ENCODE measurements around the gene CRYL1.

The CRYL1 gene

DNA sequence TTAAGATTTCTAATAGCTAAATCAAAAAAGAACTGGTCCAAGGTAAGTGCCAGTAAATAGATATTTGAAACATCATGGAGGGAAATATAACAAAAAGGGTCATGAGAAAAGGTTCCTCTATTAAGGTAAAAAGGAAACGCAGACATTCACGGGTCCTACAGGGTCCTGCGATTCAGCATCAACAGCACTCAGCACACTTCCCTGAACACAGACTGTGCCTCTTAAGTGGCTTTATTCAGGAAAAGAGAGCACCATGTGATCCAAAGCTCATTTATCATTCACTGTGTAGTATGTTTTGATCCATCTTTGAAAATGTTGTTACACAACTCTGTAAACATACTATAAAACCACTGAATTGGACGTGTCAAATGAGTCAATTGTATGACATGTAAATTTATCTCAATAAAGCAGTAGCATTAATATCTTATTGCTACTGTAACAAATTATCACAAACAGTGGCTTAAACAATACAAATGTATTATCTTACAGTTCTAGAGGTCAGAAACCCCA lies 33.7 kb downstream of the CRYL1 start:
- no peak for DNase-seq

- DNase-seq, result peak; percentile 26
These were observed 36.4 kb downstream of the CRYL1 start for GRCh38 chr13:20489185-20489820.

GRCh38 chr13:20487927-20488326 lies 37.7 kb downstream of the CRYL1 start:
- no peak for DNase-seq

DNA sequence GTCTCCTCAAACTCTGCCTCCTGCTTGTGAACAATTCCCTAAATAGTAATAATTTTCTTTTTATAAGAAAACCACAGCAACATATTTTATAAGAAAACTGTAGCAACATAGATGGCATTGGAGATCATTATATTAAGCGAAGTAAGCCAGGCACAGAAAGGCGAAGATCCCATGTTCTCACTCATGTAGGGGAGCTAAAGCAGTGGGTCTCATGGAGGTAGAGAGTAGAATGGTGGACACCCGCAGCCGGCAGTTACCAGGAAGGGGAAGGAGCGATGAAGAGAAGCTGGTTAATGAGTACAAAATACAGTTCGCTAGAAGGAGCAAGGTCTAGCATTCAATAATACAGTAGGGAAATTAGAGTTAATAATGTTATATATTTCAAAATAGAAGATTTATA lies 42.9 kb downstream of the CRYL1 start:
- DNase-seq, result no peak

- no peak for DNase-seq
These were observed 43.3 kb downstream of the CRYL1 start for GRCh38 chr13:20482275-20482761.

- DNase-seq, result no peak
These were observed 48.3 kb downstream of the CRYL1 start for GRCh38 chr13:20477394-20477793.

- peak; percentile 36 for DNase-seq
These were observed 49.5 kb downstream of the CRYL1 start for GRCh38 chr13:20475927-20476691.

GRCh38 chr13:20474515-20474914 lies 51.1 kb downstream of the CRYL1 start:
- DNase-seq, result no peak

GRCh38 chr13:20473888-20474287 lies 51.8 kb downstream of the CRYL1 start:
- DNase-seq, result no peak

DNA sequence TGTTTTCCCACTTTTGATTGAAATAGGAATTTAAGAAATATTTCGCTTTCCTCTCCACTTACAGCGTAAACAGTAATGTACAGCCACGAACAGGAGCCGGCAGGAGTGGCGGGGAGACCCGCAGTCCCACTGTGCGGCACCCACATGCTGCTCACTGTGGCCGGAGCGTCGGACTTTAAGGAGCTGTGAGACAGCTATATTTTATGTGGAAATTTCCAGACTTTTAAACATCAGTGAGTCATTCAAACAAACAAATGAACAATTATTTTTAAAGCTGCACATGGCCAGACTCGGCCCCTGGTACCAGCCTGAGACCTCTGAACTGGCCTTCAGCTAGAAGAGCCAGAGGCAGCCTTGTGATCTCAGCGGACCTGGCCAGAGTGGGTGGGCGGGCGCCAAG lies 52.5 kb downstream of the CRYL1 start:
- DNase-seq, result no peak

GRCh38 chr13:20472531-20472930 lies 53.1 kb downstream of the CRYL1 start:
- no peak for DNase-seq

DNA sequence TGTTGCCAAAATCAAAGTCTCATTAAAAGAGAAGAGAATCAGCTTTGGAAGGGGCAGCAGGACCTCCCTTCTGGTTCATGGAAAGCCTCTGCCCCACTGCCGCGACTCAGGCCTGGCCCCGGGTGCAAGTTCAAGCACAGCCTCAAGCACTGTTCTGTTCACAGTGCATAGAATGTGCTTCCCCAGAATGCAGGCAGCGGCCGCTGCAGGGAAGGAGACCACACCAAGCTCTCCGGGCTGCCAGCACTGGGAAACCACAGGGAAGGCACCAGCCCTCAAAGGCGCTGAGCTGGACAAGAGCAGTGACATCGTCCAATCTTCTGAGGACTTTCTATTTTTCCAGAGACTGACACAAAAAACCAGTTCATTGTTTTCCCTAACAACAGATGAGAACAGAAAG lies 55.5 kb downstream of the CRYL1 start:
- no peak for DNase-seq

DNA sequence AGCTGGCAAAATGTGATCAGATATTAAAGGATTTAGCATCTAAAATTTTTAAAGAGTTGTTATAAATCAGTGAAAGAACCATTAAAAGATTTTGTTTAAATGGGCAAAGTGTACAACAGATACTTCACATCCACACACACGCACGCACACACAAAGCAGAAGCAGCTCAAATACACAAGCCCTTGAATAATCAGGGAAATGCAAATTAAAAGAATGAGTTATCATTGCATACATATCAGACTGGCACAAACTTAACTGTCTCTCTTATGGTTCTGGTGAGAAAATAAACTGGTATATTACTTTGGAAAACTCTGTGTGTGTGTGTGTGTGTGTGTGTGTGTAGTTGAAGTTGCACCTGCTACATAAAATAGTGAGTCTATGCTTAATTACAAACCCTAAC lies 59.3 kb downstream of the CRYL1 start:
- no peak for DNase-seq

DNA sequence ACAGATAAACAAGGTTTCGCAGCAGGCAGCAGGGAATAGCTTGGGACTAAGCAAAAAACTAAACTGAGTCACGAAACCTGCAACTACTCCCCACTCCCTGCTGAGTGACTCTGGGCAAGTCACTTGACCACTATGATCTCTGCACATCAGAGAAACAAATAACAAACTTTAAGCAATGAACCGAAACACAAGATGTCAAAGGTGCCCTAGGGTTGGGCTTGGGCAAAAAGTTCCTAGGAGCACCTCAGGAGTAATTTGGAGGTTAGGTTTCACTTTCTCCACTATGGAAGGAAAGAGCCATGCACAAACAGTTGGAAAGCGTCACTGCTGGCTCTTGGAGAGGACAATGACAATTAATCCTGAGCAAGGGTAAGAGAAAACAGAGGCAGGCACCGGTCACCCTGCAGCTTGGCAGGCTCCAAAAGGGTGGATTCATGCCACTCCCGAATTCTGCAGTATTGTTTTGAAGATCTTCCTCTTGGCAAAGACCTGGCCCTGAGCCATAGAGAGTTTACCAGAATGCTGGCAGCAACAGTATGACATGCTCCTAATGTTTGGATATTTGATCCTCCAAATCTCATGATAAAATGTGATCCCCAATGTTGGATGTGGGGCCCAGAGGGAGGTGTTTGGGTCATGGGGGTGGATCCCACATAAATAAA lies 60.3 kb downstream of the CRYL1 start:
- DNase-seq, result no peak

DNA sequence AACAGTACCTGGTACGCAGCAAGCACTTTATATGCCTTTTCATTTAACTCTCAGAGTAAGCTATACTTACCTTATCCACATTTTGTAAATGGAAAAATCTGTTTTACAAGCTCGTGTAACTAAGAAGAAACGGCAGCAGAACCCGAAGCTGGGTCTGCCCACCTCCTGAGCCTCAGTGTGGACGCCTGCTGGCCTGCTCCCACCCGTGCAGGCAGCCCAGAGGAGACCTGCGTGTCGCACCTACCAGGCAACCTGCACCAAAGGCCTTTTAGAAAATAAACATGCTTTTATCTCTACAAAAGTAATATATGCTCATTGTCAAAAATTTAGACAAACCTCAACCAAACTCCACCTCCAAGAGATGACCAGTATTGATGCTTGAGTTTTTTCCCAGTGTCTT lies 62.7 kb downstream of the CRYL1 start:
- DNase-seq, result no peak

GRCh38 chr13:20462533-20462915 lies 63.1 kb downstream of the CRYL1 start:
- DNase-seq, result no peak

- DNase-seq, result no peak
These were observed 63.7 kb downstream of the CRYL1 start for GRCh38 chr13:20461860-20462532.

- DNase-seq, result no peak
These were observed 64.2 kb downstream of the CRYL1 start for GRCh38 chr13:20461481-20461859.

DNA sequence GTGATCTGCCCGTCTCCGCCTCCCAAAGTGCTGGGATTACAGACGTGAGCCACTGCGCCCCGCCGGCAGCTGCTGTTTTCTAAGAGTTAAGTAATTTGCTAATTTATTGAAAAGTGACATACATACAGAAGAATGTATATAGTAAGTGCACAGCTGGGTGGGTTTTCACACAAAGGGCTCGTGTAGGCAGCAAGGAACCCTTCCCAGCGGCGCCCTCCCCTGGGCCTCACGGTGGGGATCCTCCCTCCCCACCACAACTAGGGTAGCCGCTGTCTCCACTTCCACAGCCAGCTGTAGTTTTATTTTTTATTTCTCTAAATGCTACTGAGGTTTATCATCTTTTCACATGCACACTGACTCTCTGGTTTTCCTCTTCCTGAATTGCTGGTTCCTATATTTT lies 64.9 kb downstream of the CRYL1 start:
- DNase-seq, result no peak

GRCh38 chr13:20457670-20458069 lies 68.0 kb downstream of the CRYL1 start:
- DNase-seq, result no peak

GRCh38 chr13:20456737-20457136 lies 68.9 kb downstream of the CRYL1 start:
- DNase-seq, result no peak

GRCh38 chr13:20451397-20451796 lies 74.3 kb downstream of the CRYL1 start:
- no peak for DNase-seq

DNA sequence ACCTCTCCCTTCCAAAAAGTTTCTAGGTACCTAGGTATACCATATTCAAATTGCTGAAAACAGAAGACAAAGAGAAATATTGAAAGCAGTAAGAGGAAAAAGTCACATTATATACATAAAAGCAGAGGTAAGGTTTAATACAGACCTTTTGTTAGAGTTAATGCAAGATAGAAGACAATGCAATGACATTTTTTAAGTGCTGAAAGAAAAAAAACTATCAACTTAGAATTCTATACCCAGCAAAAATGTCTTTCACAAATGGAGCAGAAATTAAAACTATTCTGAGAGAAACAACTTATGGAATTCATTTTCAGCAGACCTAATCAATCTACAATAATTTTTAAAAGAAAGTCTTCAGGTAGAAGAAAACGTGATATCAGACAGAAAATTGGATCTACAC lies 77.2 kb downstream of the CRYL1 start:
- no peak for DNase-seq
